ENCODE measurements around the gene RBL2.

DNA sequence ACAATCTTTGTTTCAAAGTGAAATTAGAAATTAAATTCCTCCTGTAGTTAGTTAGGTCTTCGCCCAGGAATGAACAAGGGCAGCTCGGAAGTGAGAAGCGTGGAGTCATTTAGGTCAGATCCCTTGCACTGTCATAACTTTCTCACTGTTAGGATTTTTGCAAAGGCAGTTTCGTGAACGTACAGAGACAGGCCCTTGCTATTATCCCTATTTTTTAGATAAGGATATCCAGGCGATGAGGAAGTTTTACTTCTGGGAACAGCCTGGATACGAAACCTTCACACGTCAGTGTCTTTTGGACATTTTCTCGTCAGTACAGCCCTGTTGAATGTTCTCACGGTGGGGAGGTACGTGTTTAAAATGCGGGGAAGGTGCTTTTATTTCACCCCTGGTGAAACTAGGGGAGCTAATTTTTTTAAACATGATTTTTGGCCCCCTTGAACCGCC lies 318 bp upstream of the RBL2 start:
- no peak for TF ChIP-seq POLR2A (IDR thresholded peaks at IDR 0.05)
- TF ChIP-seq, protein P1, sequence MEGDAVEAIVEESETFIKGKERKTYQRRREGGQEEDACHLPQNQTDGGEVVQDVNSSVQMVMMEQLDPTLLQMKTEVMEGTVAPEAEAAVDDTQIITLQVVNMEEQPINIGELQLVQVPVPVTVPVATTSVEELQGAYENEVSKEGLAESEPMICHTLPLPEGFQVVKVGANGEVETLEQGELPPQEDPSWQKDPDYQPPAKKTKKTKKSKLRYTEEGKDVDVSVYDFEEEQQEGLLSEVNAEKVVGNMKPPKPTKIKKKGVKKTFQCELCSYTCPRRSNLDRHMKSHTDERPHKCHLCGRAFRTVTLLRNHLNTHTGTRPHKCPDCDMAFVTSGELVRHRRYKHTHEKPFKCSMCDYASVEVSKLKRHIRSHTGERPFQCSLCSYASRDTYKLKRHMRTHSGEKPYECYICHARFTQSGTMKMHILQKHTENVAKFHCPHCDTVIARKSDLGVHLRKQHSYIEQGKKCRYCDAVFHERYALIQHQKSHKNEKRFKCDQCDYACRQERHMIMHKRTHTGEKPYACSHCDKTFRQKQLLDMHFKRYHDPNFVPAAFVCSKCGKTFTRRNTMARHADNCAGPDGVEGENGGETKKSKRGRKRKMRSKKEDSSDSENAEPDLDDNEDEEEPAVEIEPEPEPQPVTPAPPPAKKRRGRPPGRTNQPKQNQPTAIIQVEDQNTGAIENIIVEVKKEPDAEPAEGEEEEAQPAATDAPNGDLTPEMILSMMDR (IDR thresholded peaks at IDR 0.05): no peak
